GM19023 (cell line): Measurements from ENCODE around the gene TUG1.

Source experiments
- ATAC-seq: cut with Tn5 transposase; IDR thresholded peaks from one replicate; pipeline ENCODE4 v1.9.1; 2021; ENCODE audit warnings: mild to moderate bottlenecking, moderate library complexity; ENCODE audit not compliant: unreplicated experiment

Gene TUG1

GRCh38 chr22:30996462-30996861 is 27.4 kb downstream of the TUG1 start:
- no peak for ATAC-seq

GRCh38 chr22:30998329-30998728 is 29.3 kb downstream of the TUG1 start:
- ATAC-seq = no peak

GRCh38 chr22:31001124-31001770 is 32.2 kb downstream of the TUG1 start:
- ATAC-seq = no peak

GRCh38 chr22:31005535-31005934 is 36.5 kb downstream of the TUG1 start:
- ATAC-seq = no peak

GRCh38 chr22:31019191-31019930 is 50.3 kb downstream of the TUG1 start:
- no peak for ATAC-seq

GRCh38 chr22:31020334-31020733 is 51.3 kb downstream of the TUG1 start:
- no peak for ATAC-seq

- ATAC-seq = no peak
Measured at GRCh38 chr22:31022516-31022915, 53.5 kb downstream of the TUG1 start.
